Fibroblast of lung (primary cell): ENCODE data around the gene ZNF469.

Experiments used
- CTCF ChIP-seq, 2 donors: IDR thresholded peaks in 1 of 2; conservative IDR thresholded peaks in 1 of 2; 1 replicate in 1 of 2; 2 replicates in 1 of 2; pipeline ENCODE4 v1.5.1; 2011 to 2012; ENCODE audit warnings: low read length in 2 of 2, control low read depth in 1 of 2, inconsistent platforms in 1 of 2, low read depth in 1 of 2, mild to moderate bottlenecking in 1 of 2
- EZH2 ChIP-seq: IDR thresholded peaks from 2 replicates; pipeline ENCODE4 v1.5.1; 2012; ENCODE audit warnings: low read length, control low read depth, mild to moderate bottlenecking; ENCODE audit errors: missing control alignments

DNA sequence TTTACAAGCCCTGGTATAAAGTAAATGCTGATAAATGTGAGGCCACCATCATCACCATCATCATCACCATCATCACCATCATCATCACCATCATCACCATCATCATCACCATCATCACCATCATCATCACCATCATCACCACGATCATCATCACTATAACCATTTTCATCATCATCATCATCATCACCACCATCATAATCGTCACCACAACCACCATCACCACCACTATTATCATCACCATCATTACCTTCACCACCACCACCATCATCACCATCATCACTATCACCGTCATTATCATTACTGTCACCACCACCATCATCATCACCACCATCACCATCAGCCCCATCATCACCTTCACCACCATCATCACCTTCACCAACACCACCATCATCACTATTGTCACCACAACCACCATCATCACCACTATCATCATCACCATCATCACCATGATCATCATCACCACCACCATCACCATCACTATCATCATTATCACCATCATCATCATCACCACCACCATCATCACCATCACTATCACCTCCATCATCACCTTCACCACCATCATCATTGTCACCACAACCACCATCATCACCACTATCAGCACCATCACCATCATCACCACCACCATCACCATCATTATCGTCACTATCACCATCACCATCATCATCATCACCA, 16.6 kb upstream of the ZNF469 start:
- TF ChIP-seq EZH2, result no peak
- no peak for TF ChIP-seq CTCF (conservative IDR thresholded peaks at IDR 0.05 in 1 of 2, IDR thresholded peaks at IDR 0.05 in 1 of 2; ENCODE audit: low read depth in 1 of 2, low read length in 2 of 2)
